ENCODE results near the gene OCEL1.

OCEL1 gene

DNA sequence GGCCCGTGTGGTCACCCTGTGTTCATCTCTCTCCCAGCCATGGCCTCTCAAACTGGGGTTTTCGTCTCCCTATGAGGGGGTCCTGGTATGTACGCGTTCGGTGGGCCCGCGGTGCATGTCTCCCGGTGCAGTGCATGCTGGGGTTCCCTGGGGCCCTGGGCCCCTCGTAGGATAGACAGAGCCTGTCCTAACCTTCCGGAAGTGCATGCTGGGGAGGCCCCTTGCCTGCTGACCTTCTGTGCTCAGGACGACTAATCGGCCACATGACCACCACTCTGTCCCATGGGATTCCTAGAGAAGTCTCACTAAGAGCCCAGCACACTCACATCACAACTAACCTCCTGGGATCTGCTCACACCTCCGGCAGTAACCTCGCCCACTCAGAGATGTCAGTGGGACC is 15.7 kb upstream of the OCEL1 start:
- no peak for DNase-seq

DNA sequence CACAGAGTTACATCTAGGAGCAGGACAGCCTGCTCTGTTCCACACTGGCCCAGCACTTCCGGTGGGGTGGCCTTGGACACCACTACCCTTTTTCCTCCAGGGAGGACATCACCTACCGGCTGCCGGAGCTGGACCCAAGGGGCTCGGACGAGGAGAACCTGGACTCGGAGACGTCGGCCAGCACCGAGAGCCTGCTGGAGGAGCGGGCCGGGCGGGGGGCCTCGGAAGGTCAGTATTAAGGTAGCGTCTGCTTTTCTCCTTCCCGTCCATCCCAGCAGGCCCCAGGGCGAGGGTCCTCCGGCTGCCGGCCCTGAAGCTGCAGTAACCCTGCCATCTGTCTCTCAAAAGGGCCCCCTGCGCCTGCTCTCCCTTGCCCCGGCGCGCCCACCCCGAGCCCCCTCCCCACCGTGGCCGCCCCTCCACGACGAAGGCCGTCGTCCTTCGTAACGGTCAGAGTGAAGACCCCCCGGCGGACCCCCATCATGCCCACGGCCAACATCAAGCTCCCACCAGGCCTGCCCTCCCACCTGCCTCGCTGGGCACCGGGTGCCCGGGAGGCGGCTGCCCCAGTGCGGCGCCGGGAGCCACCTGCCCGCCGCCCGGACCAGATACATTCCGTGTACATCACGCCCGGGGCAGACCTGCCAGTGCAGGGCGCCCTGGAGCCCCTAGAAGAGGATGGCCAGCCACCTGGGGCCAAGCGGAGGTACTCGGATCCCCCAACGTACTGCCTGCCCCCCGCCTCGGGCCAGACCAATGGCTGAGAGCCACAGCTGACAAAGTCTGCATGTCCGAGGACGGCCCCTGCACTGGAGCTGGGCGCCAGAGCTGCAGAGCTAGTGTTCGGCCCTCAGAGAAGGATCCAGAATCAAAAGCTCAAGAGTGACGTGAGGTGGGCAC is 14.2 kb upstream of the OCEL1 start:
- no peak for DNase-seq

DNA sequence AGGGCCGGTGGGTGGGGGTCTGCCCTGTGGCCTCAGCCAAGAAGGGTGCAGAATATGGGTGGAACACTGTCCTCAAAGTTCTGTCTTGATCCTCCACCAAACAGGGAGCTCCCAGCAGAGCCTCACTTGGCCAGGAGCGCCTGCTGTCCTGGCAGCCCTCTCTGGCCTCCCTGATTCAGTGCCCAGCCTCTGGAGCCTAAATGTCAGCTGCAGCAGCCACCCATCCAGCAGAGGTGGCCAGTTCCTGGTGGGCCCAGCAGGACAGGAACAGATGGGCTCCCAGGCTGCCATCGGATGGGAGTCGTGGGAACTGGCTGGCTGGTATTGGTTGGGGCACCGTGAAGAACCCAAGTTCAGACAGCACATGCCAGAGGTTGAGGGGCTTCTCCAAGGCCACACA is 12.7 kb upstream of the OCEL1 start:
- DNase-seq, result no peak

DNA sequence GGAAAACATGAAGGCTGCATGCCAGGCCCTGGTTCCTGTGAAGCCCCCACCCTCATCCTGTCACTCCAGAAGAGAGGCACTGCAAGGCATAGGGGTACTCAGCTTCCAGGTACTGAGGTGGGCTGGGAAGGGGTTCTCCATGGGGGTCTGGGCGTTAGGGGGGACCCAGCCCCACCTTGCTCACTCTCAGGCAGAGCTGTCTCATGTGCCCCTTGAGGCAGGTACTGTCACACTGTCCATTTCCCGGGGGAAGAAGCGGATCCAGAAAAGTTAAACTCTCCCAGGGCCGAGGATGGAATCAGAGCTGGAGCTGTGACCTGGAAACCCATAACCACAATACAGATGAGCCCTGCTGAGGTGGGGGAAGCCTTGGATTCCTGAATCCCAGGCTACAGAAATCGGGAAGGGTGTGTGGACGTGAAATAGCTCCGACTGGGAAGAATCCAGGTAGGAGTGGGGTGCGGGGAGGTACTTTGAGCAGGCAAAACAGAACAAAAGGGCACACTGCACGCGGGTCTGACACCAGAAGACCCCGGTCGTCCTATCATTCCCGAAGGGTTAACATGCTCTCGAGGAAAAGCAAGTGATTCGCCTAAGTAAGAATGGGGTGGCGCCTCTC is 11.4 kb upstream of the OCEL1 start:
- no peak for DNase-seq

DNA sequence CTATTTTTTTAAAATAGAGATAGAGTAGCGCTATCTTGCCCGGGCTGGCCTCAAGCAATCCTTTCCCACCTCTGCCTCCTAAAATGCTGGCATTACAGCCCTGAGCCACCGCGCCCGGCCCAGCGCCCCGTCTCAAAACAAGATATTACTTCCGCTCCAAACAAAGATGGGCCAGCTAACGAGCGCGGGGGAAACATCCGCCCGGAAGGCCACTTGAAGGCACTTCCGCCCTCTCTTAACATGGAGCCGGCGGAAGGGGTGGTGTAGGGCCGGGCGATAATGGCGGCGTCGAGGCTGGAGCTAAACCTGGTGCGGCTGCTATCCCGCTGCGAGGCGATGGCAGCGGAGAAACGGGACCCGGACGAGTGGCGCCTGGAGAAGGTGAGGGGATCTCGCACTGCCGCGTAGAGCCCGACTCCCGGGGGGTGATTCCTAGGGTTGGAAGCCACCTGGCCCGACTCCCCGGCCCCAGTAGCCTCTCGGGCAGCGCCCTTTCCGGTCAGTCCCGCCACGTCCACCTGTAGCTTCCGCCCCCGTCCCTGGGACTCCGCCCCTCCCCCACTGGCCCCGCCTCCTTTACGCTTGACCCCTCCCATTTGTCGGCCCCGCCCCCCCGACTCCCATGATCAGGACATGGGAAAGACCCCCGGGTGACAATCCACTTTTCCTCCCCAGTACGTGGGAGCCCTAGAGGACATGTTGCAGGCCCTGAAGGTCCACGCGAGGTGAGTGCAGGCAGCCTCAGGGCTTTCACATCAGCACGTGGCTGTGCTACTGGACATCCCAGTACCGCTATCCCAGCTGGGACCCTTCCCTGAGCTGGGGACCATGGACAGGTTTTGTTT is 10.7 kb upstream of the OCEL1 start, which contains the start of gene USE1:
TSS of gene USE1 (plus strand) at position 231 of the 845 bp plus-strand sequence. CDS start at position 280, 49 bp downstream.
- DNase-seq, result peak; percentile 60 to 96 (median 88)

DNA sequence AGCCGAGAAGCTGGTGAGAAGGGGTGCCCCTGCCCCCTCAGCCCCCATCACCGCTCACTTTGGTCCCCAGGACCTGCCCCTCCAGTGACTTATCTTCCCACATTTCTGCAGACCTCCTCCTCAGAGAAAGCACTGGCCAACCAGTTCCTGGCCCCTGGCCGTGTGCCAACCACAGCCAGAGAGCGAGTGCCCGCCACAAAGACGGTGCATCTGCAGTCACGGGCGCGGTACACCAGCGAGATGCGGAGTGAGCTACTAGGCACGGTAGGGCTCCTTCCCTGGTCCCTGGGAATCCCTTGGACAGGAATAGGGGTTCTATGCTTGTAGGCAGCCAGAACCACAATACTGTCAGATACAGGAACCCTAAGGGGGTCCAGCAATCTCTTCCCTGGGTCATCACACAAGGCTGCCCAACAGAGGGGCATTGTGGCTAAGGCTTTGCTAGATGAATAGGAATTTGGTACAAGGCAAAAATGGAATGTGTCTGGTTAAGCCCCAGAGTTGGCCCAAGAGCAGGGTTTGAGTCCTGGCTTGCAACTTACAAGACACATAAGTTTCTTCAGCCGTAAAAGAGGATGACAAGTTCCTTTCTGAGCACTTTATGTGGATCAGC is 9.9 kb upstream of the OCEL1 start:
- no peak for DNase-seq

DNA sequence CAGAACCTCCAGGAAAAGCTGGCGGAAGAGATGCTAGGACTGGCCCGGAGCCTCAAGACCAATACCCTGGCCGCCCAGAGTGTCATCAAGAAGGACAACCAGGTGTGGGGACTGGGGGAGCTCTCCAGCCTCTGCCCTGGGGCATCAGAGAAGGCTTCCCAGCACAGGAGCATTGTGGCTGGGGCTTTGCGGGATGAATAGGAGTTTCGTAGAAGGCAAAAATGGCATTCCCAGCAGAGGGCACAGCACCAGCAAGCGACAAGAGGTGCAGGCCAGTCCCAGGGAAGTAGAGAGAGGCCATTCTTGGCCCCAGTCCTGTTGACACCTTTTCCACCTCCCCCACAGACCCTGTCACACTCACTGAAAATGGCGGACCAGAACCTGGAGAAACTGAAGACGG is 6.7 kb upstream of the OCEL1 start:
- no peak for DNase-seq

DNA sequence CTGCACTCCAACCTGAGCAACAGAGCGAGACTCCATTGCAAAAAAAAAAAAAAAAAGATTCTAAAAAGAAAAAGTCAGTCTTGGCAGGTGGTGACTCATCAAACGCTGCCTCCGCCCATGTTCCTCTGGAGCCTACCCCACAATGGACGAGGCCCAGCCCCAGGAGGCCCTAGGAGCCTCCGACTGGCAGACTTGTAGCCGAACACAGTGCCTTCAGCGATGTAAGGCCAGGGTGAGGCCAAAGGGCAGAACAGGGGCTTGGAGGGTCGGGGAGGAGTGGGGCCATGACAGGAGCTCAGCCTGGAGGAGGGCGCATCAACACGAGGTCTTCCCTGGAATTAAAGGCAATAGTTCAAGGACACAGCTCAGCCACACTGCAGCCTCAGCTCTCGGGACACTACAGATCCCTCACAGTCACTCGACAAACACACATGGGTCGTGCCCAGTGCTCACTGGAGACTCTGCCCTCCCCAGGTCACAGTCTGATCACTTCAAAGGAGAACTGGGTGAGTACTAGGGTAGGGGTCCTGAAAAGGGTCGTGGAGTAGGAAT is 5.7 kb upstream of the OCEL1 start:
- no peak for DNase-seq

DNA sequence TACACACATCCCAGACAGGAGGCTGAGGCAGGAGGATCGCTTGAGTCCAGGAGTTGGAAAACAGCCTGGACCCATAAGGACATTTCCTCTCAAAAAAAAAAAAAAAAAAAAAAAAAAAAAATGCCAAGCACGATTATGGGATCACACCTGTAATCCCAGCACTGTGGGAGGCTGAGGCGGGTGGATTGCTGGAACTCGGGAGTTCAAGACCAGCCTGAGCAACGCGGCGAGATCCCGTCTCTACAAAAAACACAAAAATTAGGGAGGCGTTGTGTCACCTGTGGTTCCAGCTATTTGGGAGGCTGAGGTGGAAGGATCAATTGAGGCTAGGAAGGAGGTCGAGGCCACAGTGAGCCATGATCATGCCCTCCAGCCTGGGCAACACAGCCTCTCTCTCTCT is 973 bp upstream of the OCEL1 start:
- no peak for DNase-seq

DNA sequence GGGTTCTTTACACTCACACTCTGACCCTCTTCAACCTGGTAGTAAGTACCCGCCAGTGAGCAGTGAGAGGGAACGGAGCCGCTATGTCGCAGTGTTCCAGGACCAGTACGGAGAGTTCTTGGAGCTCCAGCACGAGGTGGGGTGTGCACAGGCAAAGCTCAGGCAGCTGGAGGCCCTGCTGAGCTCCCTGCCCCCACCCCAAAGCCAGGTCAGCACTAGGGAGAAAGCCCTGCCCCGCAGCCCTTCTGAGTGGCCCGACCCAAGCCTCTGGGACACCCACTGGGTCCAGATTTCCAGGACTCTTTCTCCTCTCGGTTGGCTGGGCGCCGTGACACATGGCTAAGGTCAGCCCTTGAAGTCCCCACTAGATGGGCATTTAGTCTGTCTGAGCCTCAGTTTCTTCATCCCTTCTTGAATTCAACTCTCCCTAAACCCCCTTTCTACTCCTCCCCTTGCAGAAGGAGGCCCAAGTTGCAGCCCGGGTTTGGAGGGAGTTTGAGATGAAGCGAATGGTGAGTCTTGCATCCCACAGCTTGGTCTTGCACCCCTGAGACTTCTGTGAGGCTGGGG is 1.9 kb downstream of the OCEL1 start:
- no peak for DNase-seq

DNA sequence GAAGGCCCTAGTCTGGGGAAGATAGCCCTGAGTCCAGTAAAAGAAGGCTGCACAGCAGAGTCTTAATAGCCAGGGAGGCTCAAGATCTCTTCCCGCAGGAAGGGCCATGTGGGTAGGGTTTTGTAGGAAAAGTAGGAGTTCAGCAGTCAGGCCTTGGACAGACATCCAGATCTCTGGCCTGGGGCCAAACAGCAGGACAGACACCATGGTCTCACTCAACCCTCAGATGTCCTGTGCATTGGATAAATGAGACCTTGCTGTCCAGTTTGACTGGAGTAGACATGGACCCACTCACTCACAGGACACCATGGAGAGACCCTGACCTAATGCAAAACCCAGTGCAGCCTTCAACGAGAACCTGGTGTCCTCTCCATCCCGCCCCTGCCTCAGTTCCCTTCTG is 3.9 kb downstream of the OCEL1 start:
- DNase-seq, result no peak

DNA sequence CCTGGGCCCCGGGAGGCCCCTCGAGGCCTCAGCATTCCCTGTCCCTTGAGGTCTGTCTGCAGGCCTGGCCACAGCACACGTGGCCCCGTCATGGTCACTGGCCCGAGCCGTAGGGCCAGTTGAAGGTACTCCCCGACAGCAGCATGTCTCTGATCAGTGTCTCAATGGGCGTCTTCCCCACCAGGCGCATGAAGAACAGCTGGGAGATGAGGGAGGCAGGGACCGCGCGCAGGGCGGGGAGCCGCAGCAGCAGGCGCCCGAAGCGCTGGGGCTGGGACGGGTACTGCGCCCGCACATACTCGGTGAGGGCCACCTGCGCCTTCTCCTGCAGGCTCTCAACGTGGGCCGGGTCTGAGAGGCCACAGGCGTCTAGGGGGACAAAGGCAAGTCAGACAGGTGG is 6.2 kb downstream of the OCEL1 start:
- no peak for DNase-seq

DNA sequence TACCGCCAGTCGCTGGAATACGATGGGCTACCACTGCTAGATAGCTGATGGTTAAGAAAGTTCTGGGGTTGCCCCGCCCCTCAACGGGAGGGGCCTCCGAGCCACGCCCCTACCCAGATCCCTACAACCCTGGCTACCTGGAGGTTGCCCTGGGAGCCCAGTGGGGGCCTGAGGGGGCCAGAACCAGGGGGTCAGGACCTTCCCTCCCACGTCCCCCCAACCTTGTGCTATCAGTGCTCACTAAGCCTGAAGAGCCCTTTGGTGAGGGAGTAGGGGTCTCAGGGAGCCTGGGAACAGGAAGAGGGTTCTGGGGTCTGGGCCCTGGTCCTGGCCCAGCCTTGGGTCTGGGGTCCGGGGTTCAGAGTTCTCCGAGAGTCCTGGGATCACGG is 8.9 kb downstream of the OCEL1 start:
- DNase-seq, result peak in 1 of 14 donors; percentile 15

DNA sequence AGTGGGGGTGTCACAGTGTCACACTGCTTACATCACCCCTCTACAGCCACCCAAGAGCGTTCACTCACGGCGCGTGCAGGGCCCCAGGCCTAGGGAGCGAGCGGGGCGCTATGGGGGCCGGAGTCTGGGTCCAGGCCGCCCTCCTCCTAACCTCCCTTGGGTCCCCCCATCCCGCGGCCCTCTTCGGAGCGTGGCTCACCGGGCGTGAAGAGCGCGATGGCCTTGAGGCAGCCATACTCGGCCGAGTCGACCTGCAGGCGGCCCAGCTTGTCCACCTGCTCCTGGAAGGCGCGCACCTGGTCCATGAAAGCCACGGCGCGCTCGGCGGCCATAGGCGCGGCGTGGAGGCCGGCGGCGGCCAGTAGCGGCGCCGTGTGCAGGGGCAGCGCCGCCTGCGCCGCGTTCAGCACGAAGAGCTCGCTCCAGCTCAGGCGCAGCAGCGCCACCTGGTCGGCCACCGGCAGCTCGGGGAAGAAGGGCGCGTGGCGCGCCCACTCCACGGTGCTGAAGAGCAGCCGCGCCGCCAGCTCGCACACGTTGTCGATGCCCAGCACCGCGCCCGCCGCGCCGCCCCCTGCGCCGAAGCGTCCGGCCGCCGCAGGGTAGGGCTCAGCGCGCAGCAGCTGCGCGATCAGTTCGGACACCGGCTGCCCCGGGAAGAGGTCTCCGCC is 9.4 kb downstream of the OCEL1 start:
- peak in 6 of 14 donors; percentile 6 to 61 (median 32) for DNase-seq

DNA sequence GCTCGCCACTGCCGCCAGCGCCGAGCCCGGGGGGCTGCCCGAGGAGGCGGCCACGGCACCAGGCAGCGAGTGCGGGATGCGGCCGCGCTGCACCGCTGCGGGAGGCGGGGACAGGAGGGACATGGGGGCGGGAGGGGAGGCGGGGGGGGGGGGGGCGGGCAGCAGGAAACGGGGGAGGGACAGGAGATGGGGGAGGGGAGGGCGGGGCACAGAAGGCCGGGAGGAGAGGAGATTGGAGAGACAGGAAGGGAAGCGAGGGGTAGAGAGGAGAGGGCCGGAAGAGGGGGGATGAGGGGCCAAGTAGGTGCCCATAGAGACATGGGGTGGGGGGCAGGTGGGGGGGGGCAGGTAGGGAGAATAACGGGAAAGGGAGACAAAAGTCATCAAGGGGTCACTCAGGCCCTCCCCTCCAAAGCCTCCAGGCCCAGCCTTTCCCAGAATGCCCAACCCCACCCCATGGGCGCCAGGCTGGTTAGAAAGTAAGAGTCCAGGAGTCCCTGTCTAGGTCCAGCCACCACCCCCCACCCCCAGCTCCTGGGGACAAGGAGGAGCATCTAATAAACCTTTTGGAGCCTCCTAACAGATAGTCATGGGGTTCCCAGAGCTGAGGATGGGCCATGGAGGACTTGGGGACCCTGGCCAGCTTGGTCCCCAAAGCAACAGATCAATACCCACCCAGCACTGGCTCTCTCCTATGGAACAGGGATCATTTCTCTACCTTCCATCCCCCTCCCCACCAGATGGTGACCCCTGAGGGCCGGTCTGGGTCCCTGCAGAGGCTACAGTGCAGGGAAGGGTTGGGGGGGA is 10.1 kb downstream of the OCEL1 start:
- DNase-seq, result peak in 1 of 14 donors; percentile 34

DNA sequence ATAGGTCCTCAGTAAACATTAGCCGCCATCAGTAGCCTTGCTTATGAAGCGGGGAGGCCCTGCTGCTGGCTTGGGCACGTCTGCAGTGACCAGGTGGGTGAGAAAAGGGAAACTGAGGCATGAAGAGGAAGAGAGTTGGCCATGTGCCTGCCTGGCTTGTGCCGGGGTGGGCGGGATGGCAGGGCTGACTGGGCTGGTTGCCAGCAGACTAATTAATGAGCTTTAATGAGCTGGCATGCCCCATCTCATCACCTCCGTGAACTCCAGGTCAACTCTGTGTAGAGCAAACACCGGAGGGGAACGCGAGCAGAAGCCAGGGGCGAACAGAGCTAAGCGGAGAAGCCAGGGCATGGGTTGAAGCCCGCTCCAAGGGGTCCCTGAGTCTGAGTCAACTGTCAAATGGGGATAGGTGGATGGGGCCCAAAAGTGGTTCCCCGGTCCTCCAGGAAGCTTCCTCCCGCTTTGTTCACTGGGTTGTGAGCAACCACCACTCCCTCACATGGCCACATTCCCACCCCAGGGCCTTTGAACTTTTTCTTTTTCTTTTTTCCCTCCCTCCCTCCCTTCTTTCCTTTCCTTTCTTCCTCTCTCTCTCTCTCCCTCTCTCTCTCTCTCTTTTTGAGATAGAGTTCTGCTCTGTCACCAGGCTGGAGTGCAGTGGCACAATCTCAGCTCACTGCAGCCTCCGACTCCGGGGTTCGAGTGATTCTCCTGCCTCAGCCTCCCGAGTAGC is 11.0 kb downstream of the OCEL1 start:
- peak in 1 of 14 donors; percentile 17 for DNase-seq

DNA sequence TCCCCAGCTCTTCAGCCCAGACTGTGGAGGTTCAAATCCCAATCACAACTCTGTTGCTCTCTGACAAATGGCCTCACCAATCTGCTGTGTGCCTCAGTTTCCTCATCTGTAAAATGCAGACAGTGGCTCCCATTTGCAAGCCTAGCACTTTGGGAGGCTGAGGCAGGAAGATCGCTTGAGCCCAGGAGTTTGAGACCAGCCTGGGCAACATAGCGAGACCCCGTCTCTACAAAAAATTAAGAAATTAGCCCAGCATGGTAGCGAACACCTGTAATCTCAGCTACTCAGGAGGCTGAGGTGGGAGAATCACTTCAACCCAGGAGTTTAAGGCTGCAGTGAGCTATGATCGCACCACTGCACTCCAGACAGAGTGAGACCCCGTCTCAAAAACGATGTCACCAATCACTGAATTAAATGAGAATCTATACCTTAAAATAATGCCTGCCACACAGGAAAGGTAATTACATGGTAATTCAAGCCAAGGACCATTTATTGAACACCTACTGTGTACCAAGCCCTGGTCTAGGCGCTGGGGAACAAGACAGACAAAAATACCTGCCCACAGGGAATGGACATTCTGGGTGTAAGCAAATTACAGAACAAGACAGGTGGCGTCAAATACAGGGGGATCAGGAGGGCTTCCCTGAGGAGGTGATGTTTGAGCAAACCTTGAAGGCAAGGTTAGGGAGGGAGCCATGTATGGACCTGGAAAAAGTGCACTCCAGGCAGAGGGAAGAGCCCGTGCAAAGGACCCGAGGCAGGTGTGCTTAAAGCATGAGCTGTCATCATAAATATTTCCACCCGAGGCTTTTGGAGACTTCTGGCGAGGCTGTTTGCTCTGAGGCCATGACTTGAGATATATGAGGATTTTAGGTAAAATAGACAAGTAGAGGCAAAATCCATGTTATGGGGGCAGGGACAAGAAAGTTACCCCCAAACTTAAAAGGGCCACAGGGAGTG is 12.0 kb downstream of the OCEL1 start:
- DNase-seq, result no peak

DNA sequence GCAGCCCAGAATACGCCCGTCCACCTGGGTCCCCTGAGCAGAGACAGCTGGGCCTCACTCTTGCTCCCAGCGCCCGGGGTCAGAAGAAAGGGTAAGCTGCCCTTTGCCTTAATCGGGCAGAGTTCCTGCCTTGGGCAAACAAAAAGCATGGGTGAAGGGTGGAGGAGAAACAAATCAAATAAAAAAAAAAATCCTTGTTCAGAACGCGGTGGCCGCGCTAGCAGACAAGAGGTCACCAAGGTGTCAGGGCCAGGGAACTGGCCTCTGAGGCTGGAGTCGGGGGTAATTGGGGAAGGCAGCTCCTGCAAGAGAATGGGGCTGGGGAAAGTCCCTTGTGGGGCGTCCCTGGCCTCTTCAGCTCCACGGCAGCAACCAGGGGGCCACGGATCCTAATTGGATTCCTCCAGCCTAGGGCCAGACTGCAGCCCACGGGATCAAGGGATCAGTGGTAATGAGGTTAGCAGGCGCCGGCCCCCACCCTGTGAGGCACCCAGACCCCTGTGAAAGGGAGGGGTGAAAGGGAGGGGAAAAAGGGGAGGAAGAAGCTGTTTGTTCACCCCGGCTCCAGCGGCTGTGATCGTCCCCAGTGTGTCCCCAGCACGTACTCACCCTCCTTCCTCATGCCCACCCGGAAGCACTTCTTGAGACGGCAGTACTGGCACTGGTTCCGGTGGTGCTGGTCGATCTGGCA is 14.2 kb downstream of the OCEL1 start:
- DNase-seq, result no peak

All from C1 segment of cervical spinal cord (tissue), 14 donors.